ENCODE results near the gene CDK13.

GRCh38 chr7:40024048-40024447, 74.0 kb downstream of the CDK13 start:
- TF ChIP-seq CTCF (IDR thresholded peaks at IDR 0.05), result no peak
- no peak for TF ChIP-seq POLR2A (IDR thresholded peaks at IDR 0.05)
